Breast epithelium (tissue), 3 donors: ENCODE results near the gene ID4.

Experiments
- POLR2A ChIP-seq: fragments of 450-650 bp; IDR thresholded peaks from one replicate; pipeline ENCODE4 v1.6.1; 2016; ENCODE audit warnings: antibody characterized with exemption, mild to moderate bottlenecking, moderate library complexity
- TF ChIP-seq, protein P1 (sequence below), 3 donors: fragments of 450-650 bp; IDR thresholded peaks; one replicate each; pipeline ENCODE4 v1.5.1; 2016 to 2017; ENCODE audit warnings: antibody characterized with exemption in 3 of 3, mild to moderate bottlenecking in 3 of 3, moderate library complexity in 3 of 3

DNA sequence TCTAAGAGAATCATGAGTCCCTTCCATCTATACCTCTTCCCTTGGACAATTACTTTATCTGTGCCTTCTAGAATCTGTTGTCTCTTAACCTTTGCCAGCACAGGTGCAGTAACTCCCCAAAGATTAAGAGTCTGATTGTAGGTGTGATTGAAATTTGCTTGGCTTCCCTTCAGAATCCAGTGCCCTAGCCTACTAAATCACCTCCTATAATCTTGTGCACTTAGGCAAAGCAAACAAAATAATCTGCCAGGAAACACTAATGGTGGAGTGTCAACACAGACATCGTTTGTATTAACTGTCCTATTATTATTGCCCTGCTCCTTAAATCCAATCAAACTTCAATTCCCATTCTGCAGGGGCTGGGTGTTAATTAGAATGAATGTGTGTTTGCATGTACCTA, 28.0 kb downstream of the ID4 start:
- TF ChIP-seq, protein P1, sequence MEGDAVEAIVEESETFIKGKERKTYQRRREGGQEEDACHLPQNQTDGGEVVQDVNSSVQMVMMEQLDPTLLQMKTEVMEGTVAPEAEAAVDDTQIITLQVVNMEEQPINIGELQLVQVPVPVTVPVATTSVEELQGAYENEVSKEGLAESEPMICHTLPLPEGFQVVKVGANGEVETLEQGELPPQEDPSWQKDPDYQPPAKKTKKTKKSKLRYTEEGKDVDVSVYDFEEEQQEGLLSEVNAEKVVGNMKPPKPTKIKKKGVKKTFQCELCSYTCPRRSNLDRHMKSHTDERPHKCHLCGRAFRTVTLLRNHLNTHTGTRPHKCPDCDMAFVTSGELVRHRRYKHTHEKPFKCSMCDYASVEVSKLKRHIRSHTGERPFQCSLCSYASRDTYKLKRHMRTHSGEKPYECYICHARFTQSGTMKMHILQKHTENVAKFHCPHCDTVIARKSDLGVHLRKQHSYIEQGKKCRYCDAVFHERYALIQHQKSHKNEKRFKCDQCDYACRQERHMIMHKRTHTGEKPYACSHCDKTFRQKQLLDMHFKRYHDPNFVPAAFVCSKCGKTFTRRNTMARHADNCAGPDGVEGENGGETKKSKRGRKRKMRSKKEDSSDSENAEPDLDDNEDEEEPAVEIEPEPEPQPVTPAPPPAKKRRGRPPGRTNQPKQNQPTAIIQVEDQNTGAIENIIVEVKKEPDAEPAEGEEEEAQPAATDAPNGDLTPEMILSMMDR (IDR thresholded peaks at IDR 0.05), result no peak
- TF ChIP-seq POLR2A, result no peak
